ENCODE measurements around the gene PABPC1L2B. TPM values are rescaled to one million over a fixed set of nuclear protein-coding genes. Genes with fewer than 3 reads are reported as not detected.

Gene PABPC1L2B
- polyA plus RNA-seq, 1 of the 3 experiments (the other 2 are of a cell fraction): 0.05 TPM

GRCh38 chrX:73028876-73029275, 26.1 kb downstream of the PABPC1L2B start:
- WGBS (ENCODE audit: low lambda C conversion rate): 0% methylated on average over 1 of the region's 1 CpG
- Histone ChIP-seq H3K9ac (no peak overlapping the region), H3K9me3 (0 out of 2 replicates have a peak, but pooled peaks cover 2% of the 10 kb centered on the region), H4K20me1 (ENCODE audit: insufficient read depth) (no peaks in the 10 kb centered on the region), H3K79me2 (ENCODE audit: insufficient read depth) (no peaks in the 10 kb centered on the region), H2AFZ (ENCODE audit: low read depth) (no peak overlapping the region), H3K9me2 (no peaks in the 10 kb centered on the region), H3F3A (replicated peaks; ENCODE audit: insufficient read depth) (no peaks in the 10 kb centered on the region), H3K4me2 (no peak overlapping the region), H3K27ac (ENCODE audit: low read depth in 2 of 2, low read length in 1 of 2) (no peak overlapping the region), H3K4me1 (ENCODE audit: control insufficient read depth in 1 of 2, insufficient read depth in 2 of 2, low read depth in 1 of 2, low read length in 1 of 2) (no peaks in the 10 kb centered on the region), H3K27me3 (ENCODE audit: insufficient read depth) (no peaks in the 10 kb centered on the region), H3K36me3 (replicated peaks in 1 of 2; ENCODE audit: control insufficient read depth in 1 of 2, insufficient read depth in 2 of 2, low read length in 1 of 2) (no peaks in the 10 kb centered on the region), H3K4me3 (ENCODE audit: low read depth in 2 of 2, low read length in 1 of 2) (no peak overlapping the region)
- no peak for TF ChIP-seq GABPA (IDR thresholded peaks at IDR 0.05; ENCODE audit: low read depth)
- TF ChIP-seq USF2 (IDR thresholded peaks at IDR 0.05; ENCODE audit: borderline replicate concordance, low read depth, low read length): no peak
- TF ChIP-seq CTCF (IDR thresholded peaks at IDR 0.05): no peak
- no peak for TF ChIP-seq EZH2phosphoT487 (IDR thresholded peaks at IDR 0.05; ENCODE audit: borderline replicate concordance, low read depth)
- TF ChIP-seq NFIC (IDR thresholded peaks at IDR 0.05; ENCODE audit: borderline replicate concordance): no peak
- TF ChIP-seq SIN3A (IDR thresholded peaks at IDR 0.05; ENCODE audit: borderline replicate concordance, low read depth, low read length): no peak
- TF ChIP-seq FOXM1 (IDR thresholded peaks at IDR 0.05; ENCODE audit: low read depth): no peak
- TF ChIP-seq TEAD4 (IDR thresholded peaks at IDR 0.05; ENCODE audit: borderline replicate concordance, insufficient read depth): no peak
- TF ChIP-seq ELF1 (IDR thresholded peaks at IDR 0.05): no peak
- no peak for TF ChIP-seq MEF2A (IDR thresholded peaks at IDR 0.05; ENCODE audit: borderline replicate concordance, low read depth)
- no peak for TF ChIP-seq RAD21 (IDR thresholded peaks at IDR 0.05; ENCODE audit: low read length)
- no peak for TF ChIP-seq IRF3 (IDR thresholded peaks at IDR 0.05; ENCODE audit: low read depth, low read length)
- TF ChIP-seq REST (IDR thresholded peaks at IDR 0.05; ENCODE audit: low read depth, low read length): no peak
- TF ChIP-seq GATA2 (CRISPR knock-in tag; IDR thresholded peaks at IDR 0.05): no peak
- TF ChIP-seq YY1 (IDR thresholded peaks at IDR 0.05; ENCODE audit: low read depth): no peak
- no peak for TF ChIP-seq CHD2 (IDR thresholded peaks at IDR 0.05; ENCODE audit: low read length, partially characterized antibody)
- no peak for TF ChIP-seq TCF12 (IDR thresholded peaks at IDR 0.05)
- TF ChIP-seq SMC3 (IDR thresholded peaks at IDR 0.05; ENCODE audit: low read depth, low read length): no peak
- ChIA-PET CTCF (no interaction called here), POLR2A (no interaction called here)
- DNase-seq: no peak

Other genes with a start within 250 kb of the PABPC1L2B start
- gene DMRTC1B, start 226.0 kb upstream of the PABPC1L2B start, polyA plus RNA-seq (2012; rRNA removed): not detected in 2 replicates
- not detected in 2 replicates for gene FAM236B, start 220.3 kb upstream of the PABPC1L2B start, polyA plus RNA-seq (2012; rRNA removed)
- not detected in 2 replicates for gene FAM236D, start 194.7 kb upstream of the PABPC1L2B start, polyA plus RNA-seq (2012; rRNA removed)
- gene FAM236C, start 90.3 kb upstream of the PABPC1L2B start, polyA plus RNA-seq (2012; rRNA removed): not detected in 2 replicates
- gene FAM236A, start 64.7 kb upstream of the PABPC1L2B start, polyA plus RNA-seq (2012; rRNA removed): not detected in 2 replicates
- gene DMRTC1, start 59.1 kb upstream of the PABPC1L2B start, polyA plus RNA-seq (2012; rRNA removed): not detected in 2 replicates
- not detected in 2 replicates for gene PABPC1L2A, start 76.6 kb downstream of the PABPC1L2B start, polyA plus RNA-seq (2012; rRNA removed)
- 0.12 and 0.19 TPM in 2 replicates for gene NAP1L2, start 211.9 kb downstream of the PABPC1L2B start, polyA plus RNA-seq (2012; rRNA removed)

Measured in SK-N-SH (cell line).